ENCODE data around the gene IMMP2L. TPM values are rescaled to one million over a fixed set of nuclear protein-coding genes. Genes with fewer than 3 reads are reported as not detected.

IMMP2L gene
- total RNA-seq, 2 experiments from 2014 or later, result 17.4 to 30.2 TPM

- no peak overlapping the region for H3K27ac Mint-ChIP-seq
- intact Hi-C loops (cut with micrococcal nuclease), result no loop called here
- DNase-seq (no peak), ATAC-seq (no peak)
- H3K27me3 Mint-ChIP-seq, result no peaks in the 10 kb centered on the region
- no peak for TF ChIP-seq CTCF (IDR thresholded peaks at IDR 0.05)
- CTCF ChIA-PET, result no interaction called here
- H3K4me1 Mint-ChIP-seq (ENCODE audit: low read depth), result peaks cover 12% of the 10 kb centered on the region
- POLR2A ChIA-PET, result no interaction called here
- H3K36me3 Mint-ChIP-seq (ENCODE audit: low read depth), result peaks cover 3% of the 10 kb centered on the region
- no peaks in the 10 kb centered on the region for H3K9me3 Mint-ChIP-seq
- H3K4me3 Mint-ChIP-seq, result no peak overlapping the region
Measured at GRCh38 chr7:111173990-111174389, 388.3 kb downstream of the IMMP2L start.

DNA sequence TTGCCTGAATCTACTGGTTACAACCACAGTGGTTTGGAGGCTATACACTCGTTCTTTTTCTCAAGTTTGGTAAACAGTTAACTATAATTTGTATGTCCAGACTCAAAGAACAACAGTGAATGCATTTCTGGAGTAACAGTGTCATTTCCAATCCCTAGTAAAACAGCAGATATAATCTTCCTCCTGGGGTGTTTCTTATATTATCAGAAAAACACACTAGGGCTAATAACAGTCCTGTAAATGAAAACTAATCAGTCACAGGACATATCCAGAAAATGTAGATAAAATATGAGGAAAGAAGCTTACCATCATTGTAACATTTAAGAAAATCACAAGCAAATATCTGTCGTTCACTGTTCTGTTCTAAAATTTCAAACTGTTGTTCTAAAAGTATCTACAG, 388.8 kb downstream of the IMMP2L start:
- Mint-ChIP-seq H3K27me3 (no peaks in the 10 kb centered on the region), H3K4me3 (no peak overlapping the region), H3K4me1 (ENCODE audit: low read depth) (peaks cover 12% of the 10 kb centered on the region), H3K9me3 (no peaks in the 10 kb centered on the region), H3K27ac (no peak overlapping the region), H3K36me3 (ENCODE audit: low read depth) (peaks cover under 1% of the 10 kb centered on the region)
- POLR2A ChIA-PET, result no interaction called here
- ATAC-seq (no peak), DNase-seq (no peak)
- intact Hi-C loops (cut with micrococcal nuclease), result no loop called here
- CTCF ChIA-PET, result no interaction called here
- no peak for TF ChIP-seq CTCF (IDR thresholded peaks at IDR 0.05)

DNA sequence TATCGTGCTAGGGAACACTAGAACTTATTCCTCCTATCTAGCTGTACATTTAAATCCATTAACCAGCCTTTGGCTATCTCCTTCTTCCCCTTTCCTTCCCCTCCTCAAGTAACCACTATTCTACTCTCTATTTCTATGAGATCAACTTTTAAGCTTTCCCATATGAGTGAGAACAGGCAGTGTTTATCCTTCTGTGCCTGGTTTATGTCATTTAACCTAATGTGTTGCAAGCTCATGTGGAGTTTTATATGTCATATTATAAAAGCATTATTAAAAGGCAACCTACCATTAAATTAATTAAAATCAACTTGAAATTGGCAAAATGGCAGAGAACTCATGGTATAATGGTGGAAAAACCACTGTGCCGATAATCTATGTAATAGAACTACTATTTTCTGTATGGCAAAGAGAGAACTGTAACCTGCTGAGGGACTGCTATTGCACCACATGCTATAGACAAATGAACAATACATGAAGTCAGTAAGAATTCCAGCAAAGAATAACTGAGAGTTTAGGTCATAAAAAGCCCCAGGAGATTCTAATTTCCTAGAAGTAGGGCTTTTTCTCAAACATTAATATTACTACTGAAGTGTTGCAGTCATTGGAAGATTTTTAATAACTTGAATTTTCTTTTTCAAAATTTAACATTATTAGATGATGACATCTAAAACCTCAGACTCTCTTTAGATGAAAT, 389.6 kb downstream of the IMMP2L start:
- Mint-ChIP-seq H3K9me3 (no peaks in the 10 kb centered on the region), H3K4me1 (ENCODE audit: low read depth) (peaks cover 12% of the 10 kb centered on the region), H3K27ac (no peak overlapping the region), H3K36me3 (ENCODE audit: low read depth) (no peaks in the 10 kb centered on the region), H3K4me3 (no peak overlapping the region), H3K27me3 (no peaks in the 10 kb centered on the region)
- TF ChIP-seq CTCF (IDR thresholded peaks at IDR 0.05), result no peak
- ATAC-seq, result no peak
- POLR2A ChIA-PET, result no interaction called here
- CTCF ChIA-PET, result interaction anchor here (1.0 kb wide), 1 partner anchor 10 kb away, joined by 4 read pairs; no protein-coding TSS in a partner anchor
- intact Hi-C loops (cut with micrococcal nuclease), result no loop called here
- DNase-seq, result no peak

DNA sequence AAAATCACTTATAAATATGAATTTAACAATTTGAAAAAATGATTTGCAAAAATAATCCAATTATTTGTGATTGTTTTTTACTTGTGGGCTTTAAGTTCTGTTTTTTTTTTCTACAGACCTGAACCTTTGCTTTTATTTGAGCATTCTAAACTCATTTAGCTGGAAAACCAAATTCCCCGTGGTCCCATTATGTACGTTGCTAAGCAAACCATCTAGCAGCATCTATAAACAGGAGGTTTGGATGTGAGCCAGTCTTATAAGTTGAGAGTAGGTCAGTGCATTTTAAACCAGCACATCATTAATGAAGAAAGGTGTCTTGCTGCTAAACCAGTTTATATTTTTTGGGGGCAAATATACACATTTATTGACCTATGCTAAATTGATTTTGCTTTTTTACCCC, 394.1 kb downstream of the IMMP2L start:
- Mint-ChIP-seq H3K27me3 (no peaks in the 10 kb centered on the region), H3K4me1 (ENCODE audit: low read depth) (no peaks in the 10 kb centered on the region), H3K4me3 (no peak overlapping the region), H3K27ac (no peak overlapping the region), H3K36me3 (ENCODE audit: low read depth) (no peaks in the 10 kb centered on the region), H3K9me3 (no peaks in the 10 kb centered on the region)
- no peak for DNase-seq
- ChIA-PET CTCF (no interaction called here), POLR2A (interaction anchor here (0.7 kb wide), 1 partner anchor 58 kb away, joined by 3 read pairs; no protein-coding TSS in a partner anchor)
- intact Hi-C loops (cut with micrococcal nuclease), result no loop called here
- no peak for ATAC-seq
- no peak for TF ChIP-seq CTCF (IDR thresholded peaks at IDR 0.05)

DNA sequence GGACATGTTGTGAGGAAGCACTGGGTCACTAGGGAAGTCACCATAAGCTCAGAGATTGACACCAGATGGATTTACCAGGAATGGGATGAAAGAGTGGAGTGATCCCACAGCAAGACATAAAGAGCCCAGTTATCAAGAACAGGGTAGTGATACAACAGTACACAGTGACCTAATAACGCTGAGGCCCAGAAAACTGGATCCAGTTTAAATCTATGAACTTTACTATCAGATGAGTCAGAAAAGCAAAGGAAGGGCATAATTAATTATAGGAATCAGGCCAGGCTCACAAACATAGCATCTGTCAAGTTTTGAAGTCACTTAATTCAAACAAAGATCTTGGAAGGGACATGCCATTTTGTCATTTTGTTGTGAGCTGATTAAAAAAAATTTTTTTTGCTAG, 397.9 kb downstream of the IMMP2L start:
- no peak for DNase-seq
- ChIA-PET POLR2A (no interaction called here), CTCF (no interaction called here)
- no peak overlapping the region for H3K4me3 Mint-ChIP-seq
- intact Hi-C loops (cut with micrococcal nuclease), result no loop called here
- H3K9me3 Mint-ChIP-seq, result no peaks in the 10 kb centered on the region
- H3K27me3 Mint-ChIP-seq, result no peaks in the 10 kb centered on the region
- no peak overlapping the region for H3K27ac Mint-ChIP-seq
- no peak for ATAC-seq
- no peaks in the 10 kb centered on the region for H3K4me1 Mint-ChIP-seq (ENCODE audit: low read depth)
- no peak for TF ChIP-seq CTCF (IDR thresholded peaks at IDR 0.05)
- no peaks in the 10 kb centered on the region for H3K36me3 Mint-ChIP-seq (ENCODE audit: low read depth)

All from activated CD8-positive, alpha-beta T cell treated with anti-CD3 and anti-CD28 coated beads for 36 hours (primary cell).